SJSA1 (cell line): Measurements from ENCODE around the gene FAU. TPM values are rescaled to one million over a fixed set of nuclear protein-coding genes. Genes with fewer than 3 reads are reported as not detected.
"Not testable (repeated sequence)": the region's sequence is repeated elsewhere in the genome, so short reads cannot be mapped to it uniquely, and the experiment has no call there.

ENCODE experiments used
- DNase-seq, 2 experiments: peaks; one replicate each; pipeline ENCODE4 v3.0.0-alpha.2; 2015 to 2020; ENCODE audit warnings: low spot score in 2 of 2, low read depth in 1 of 2
- H3K27ac ChIP-seq: fragments of 250-450 bp; sonication (Bioruptor Pico); 2 replicates; pipeline ENCODE4 v1.5.1; 2020; ENCODE audit warnings: mild to moderate bottlenecking, moderate library complexity
- H3K27me3 ChIP-seq: fragments of 250-450 bp; sonication (Bioruptor Pico); replicated peaks from 2 replicates; pipeline ENCODE4 v1.5.1; 2020; ENCODE audit warnings: mild to moderate bottlenecking, moderate library complexity
- H3K36me3 ChIP-seq: fragments of 250-450 bp; sonication (Bioruptor Pico); 2 replicates; pipeline ENCODE4 v1.5.1; 2020; ENCODE audit warnings: mild to moderate bottlenecking
- H3K4me1 ChIP-seq: fragments of 250-450 bp; sonication (Bioruptor Pico); replicated peaks from 2 replicates; pipeline ENCODE4 v1.6.1; 2021; ENCODE audit warnings: mild to moderate bottlenecking
- H3K4me3 ChIP-seq: fragments of 250-450 bp; sonication (Bioruptor Pico); 2 replicates; pipeline ENCODE4 v1.5.1; 2020; ENCODE audit warnings: mild to moderate bottlenecking
- H3K9me3 ChIP-seq: fragments of 250-450 bp; sonication (Bioruptor Pico); replicated peaks from 2 replicates; pipeline ENCODE4 v1.5.1; 2020; ENCODE audit warnings: mild to moderate bottlenecking
- total RNA-seq: library from RNA; depleted of rRNA; stranded (reverse); fragments of >200 nt; shearing (Covaris generic); gene quantifications from 2 replicates; pipeline ENCODE4 v1.2.3, GENCODE V29; 2014

FAU gene
- total RNA-seq, 1 experiment from 2014 or later = 672 TPM

- no peaks in the 10 kb centered on the region for H3K36me3 ChIP-seq
- H3K4me3 ChIP-seq = no peak overlapping the region
- 0 out of 2 replicates have a peak, but pooled peaks cover 6% of the 10 kb centered on the region for H3K9me3 ChIP-seq
- peaks cover 22% of the 10 kb centered on the region for H3K4me1 ChIP-seq
- H3K27me3 ChIP-seq = no peaks in the 10 kb centered on the region; the same call in 1 of the 2 replicates
- DNase-seq = no peak
- H3K27ac ChIP-seq = no peak overlapping the region
Measured at GRCh38 chr11:65151331-65151899, 29.5 kb upstream of the FAU start.

- DNase-seq = peak; percentile 98 to 100
- H3K36me3 ChIP-seq = no peaks in the 10 kb centered on the region
- peaks cover 22% of the 10 kb centered on the region for H3K4me1 ChIP-seq
- H3K27ac ChIP-seq = peak overlapping the region; percentile 3
- H3K27me3 ChIP-seq = no peaks in the 10 kb centered on the region; the same call in 1 of the 2 replicates
- H3K9me3 ChIP-seq = 0 out of 2 replicates have a peak, but pooled peaks cover 6% of the 10 kb centered on the region
- no peak overlapping the region for H3K4me3 ChIP-seq
Measured at GRCh38 chr11:65150509-65151299, 28.8 kb upstream of the FAU start.

- not testable (repeated sequence) for H3K4me3 ChIP-seq
- peak overlapping the region; percentile 3 for H3K27ac ChIP-seq
- H3K4me1 ChIP-seq = peaks cover 22% of the 10 kb centered on the region
Measured at GRCh38 chr11:65150131-65150508, 28.2 kb upstream of the FAU start.

GRCh38 chr11:65148657-65149056 lies 26.7 kb upstream of the FAU start:
- peaks cover 22% of the 10 kb centered on the region for H3K4me1 ChIP-seq
- DNase-seq = no peak

More at GRCh38 chr11:65150131-65150508, 28.2 kb upstream of the FAU start:
- H3K36me3 ChIP-seq, H3K27me3 ChIP-seq, H3K9me3 ChIP-seq, DNase-seq: not testable (repeated sequence)

GRCh38 chr11:65147352-65148075 lies 25.6 kb upstream of the FAU start:
- no peak overlapping the region for H3K27ac ChIP-seq
- H3K4me1 ChIP-seq = peaks cover 16% of the 10 kb centered on the region
- DNase-seq = no peak
- no peaks in the 10 kb centered on the region for H3K36me3 ChIP-seq
- 0 out of 2 replicates have a peak, but pooled peaks cover 6% of the 10 kb centered on the region for H3K9me3 ChIP-seq
- H3K4me3 ChIP-seq = no peak overlapping the region
- no peaks in the 10 kb centered on the region; the same call in 1 of the 2 replicates for H3K27me3 ChIP-seq

More at GRCh38 chr11:65148657-65149056, 26.7 kb upstream of the FAU start:
- Histone ChIP-seq H3K27me3 (no peaks in the 10 kb centered on the region; the same call in 1 of the 2 replicates), H3K9me3 (0 out of 2 replicates have a peak, but pooled peaks cover 6% of the 10 kb centered on the region), H3K4me3 (no peak overlapping the region), H3K27ac (no peak overlapping the region), H3K36me3 (no peaks in the 10 kb centered on the region)

- no peak overlapping the region for H3K27ac ChIP-seq
- H3K4me1 ChIP-seq = no peaks in the 10 kb centered on the region
- no peaks in the 10 kb centered on the region for H3K36me3 ChIP-seq
- peaks cover 24% of the 10 kb centered on the region for H3K27me3 ChIP-seq
- no peak overlapping the region for H3K4me3 ChIP-seq
- 0 out of 2 replicates have a peak, but pooled peaks cover under 1% of the 10 kb centered on the region for H3K9me3 ChIP-seq
- no peak for DNase-seq
Measured at GRCh38 chr11:65141896-65142494, 20.1 kb upstream of the FAU start.

GRCh38 chr11:65136515-65137096 lies 14.7 kb upstream of the FAU start:
- no peak overlapping the region for H3K27ac ChIP-seq
- no peaks in the 10 kb centered on the region for H3K9me3 ChIP-seq
- H3K27me3 ChIP-seq = peaks cover 17% of the 10 kb centered on the region
- H3K4me1 ChIP-seq = peaks cover 16% of the 10 kb centered on the region
- no peak for DNase-seq
- H3K36me3 ChIP-seq = peaks cover 29% of the 10 kb centered on the region
- no peak overlapping the region for H3K4me3 ChIP-seq

- H3K27ac ChIP-seq = no peak overlapping the region
- H3K4me3 ChIP-seq = peak overlapping the region; percentile 84
- peaks cover 38% of the 10 kb centered on the region for H3K36me3 ChIP-seq
- no peak for DNase-seq
- H3K4me1 ChIP-seq = peaks cover 16% of the 10 kb centered on the region
- H3K9me3 ChIP-seq = no peaks in the 10 kb centered on the region
- peaks cover 8% of the 10 kb centered on the region for H3K27me3 ChIP-seq
Measured at GRCh38 chr11:65135633-65136145, 13.8 kb upstream of the FAU start.

- Histone ChIP-seq H3K4me3 (peak overlapping the region; percentile 84), H3K9me3 (no peaks in the 10 kb centered on the region), H3K4me1 (peaks cover 16% of the 10 kb centered on the region), H3K27me3 (peaks cover 2% of the 10 kb centered on the region), H3K36me3 (peaks cover 42% of the 10 kb centered on the region), H3K27ac (peak overlapping the region; percentile 98)
- peak; percentile 97 to 100 for DNase-seq
Measured at GRCh38 chr11:65134952-65135632, 13.2 kb upstream of the FAU start.

GRCh38 chr11:65134240-65134951 lies 12.5 kb upstream of the FAU start, which contains the start of gene SYVN1:
Gene SYVN1, minus strand, starts transcription at chr11:65134519. Its CDS starts 918 bp downstream, at chr11:65133601.
- Histone ChIP-seq H3K27ac (peak within 1 kb of the TSS; percentile 98), H3K9me3 (no peaks in the 10 kb centered on the region), H3K27me3 (no peaks in the 10 kb centered on the region), H3K4me1 (peaks cover 16% of the 10 kb centered on the region), H3K36me3 (peaks cover 49% of the 10 kb centered on the region), H3K4me3 (peak within 1 kb of the TSS; percentile 84)
- DNase-seq = peak; percentile 97 to 100

- Histone ChIP-seq H3K27me3 (no peaks in the 10 kb centered on the region), H3K27ac (no peak overlapping the region), H3K36me3 (peaks cover 56% of the 10 kb centered on the region), H3K4me3 (peak overlapping the region; percentile 84), H3K4me1 (peaks cover 16% of the 10 kb centered on the region), H3K9me3 (no peaks in the 10 kb centered on the region)
- DNase-seq = peak in 1 of 2 experiments; percentile 55
Measured at GRCh38 chr11:65133724-65134123, 11.8 kb upstream of the FAU start.
